Measurements from ENCODE around the gene KLF5. TPM values are rescaled to one million over a fixed set of nuclear protein-coding genes. Genes with fewer than 3 reads are reported as not detected.

Gene KLF5
- total and polyA plus RNA-seq, 2 of the 4 experiments (the other 2 are of a cell fraction) = 5.4 to 8.8 TPM

GRCh38 chr13:73081256-73081915 lies 22.6 kb downstream of the KLF5 start:
- no peaks in the 10 kb centered on the region for H3K9me3 ChIP-seq (ENCODE audit: control insufficient read depth, insufficient read depth, low read length)
- ChIA-PET CTCF (interaction anchor here (0.6 kb wide), 1 partner anchor 110 kb away, joined by 3 read pairs; no protein-coding TSS in a partner anchor), POLR2A (ENCODE audit: unreplicated experiment) (interaction anchor here (0.7 kb wide), 1 partner anchor 22 kb away, joined by 3 read pairs; no protein-coding TSS in a partner anchor)
- H4K5ac ChIP-seq (ENCODE audit: low read depth, low read length) = no peak overlapping the region
- no peak overlapping the region for H4K8ac ChIP-seq (ENCODE audit: low read depth in 2 of 2, low read length in 2 of 2)
- H3K18ac ChIP-seq (ENCODE audit: low read depth, low read length) = no peak overlapping the region
- no peaks in the 10 kb centered on the region for H3K79me1 ChIP-seq (ENCODE audit: low read depth in 1 of 2, low read length in 2 of 2)
- H3K4ac ChIP-seq (ENCODE audit: low read depth, low read length) = no peak overlapping the region
- H2AK5ac ChIP-seq (ENCODE audit: low read depth, low read length) = no peak overlapping the region
- BruUV-seq (replicated peaks) = no TSS peak
- H3K36me3 ChIP-seq (ENCODE audit: control insufficient read depth, insufficient read depth, low read length) = peaks cover 1% of the 10 kb centered on the region; the same call in 1 of the 2 replicates
- no peak overlapping the region for H3K23ac ChIP-seq (ENCODE audit: low read depth, low read length)
- ATAC-seq (ENCODE audit: low read depth) (no peak), DNase-seq (no peak)
- no peak overlapping the region for H3K27ac ChIP-seq (ENCODE audit: insufficient read depth, low read length)
- intact Hi-C loops (cut with micrococcal nuclease) = no loop called here
- dilution Hi-C loops (cut with HindIII; ENCODE audit: low sequenced_read_pairs, unreplicated experiment) = no loop called here
- H3K4me2 ChIP-seq (ENCODE audit: low read depth, low read length) = no peak overlapping the region
- H2BK5ac ChIP-seq (ENCODE audit: low read depth, low read length, poor library complexity, severe bottlenecking) = no peak overlapping the region
- in situ Hi-C loops (cut with MboI; ENCODE audit: low sequenced_read_pairs) = no loop called here
- no peak overlapping the region for H2AK9ac ChIP-seq (replicated peaks; ENCODE audit: low read depth, low read length, poor library complexity)
- H3K14ac ChIP-seq (replicated peaks; ENCODE audit: low read depth, low read length) = no peak overlapping the region
- no peak overlapping the region for H4K91ac ChIP-seq (ENCODE audit: insufficient read depth, low read depth, low read length)
- no peaks in the 10 kb centered on the region for H3K9me1 ChIP-seq (ENCODE audit: insufficient read depth, low read length)
- no peaks in the 10 kb centered on the region for H4K20me1 ChIP-seq (ENCODE audit: insufficient read depth, low read length)
- no peak overlapping the region for H2BK120ac ChIP-seq (ENCODE audit: low read depth, low read length)
- no peak for TF ChIP-seq MAZ (IDR thresholded peaks at IDR 0.05; ENCODE audit: borderline replicate concordance, low read depth, low read length)
- TF ChIP-seq FOS (IDR thresholded peaks at IDR 0.05; ENCODE audit: low read depth, low read length) = no peak
- no peak for TF ChIP-seq RCOR1 (IDR thresholded peaks at IDR 0.05; ENCODE audit: insufficient replicate concordance, low read length)
- TF ChIP-seq POLR2A (IDR thresholded peaks at IDR 0.05; ENCODE audit: low read depth, low read length) = no peak
- TF ChIP-seq CEBPB (IDR thresholded peaks at IDR 0.05; ENCODE audit: low read depth, low read length) = no peak
- TF ChIP-seq ELK1 (IDR thresholded peaks at IDR 0.05; ENCODE audit: borderline replicate concordance, low read depth, low read length) = no peak
- TF ChIP-seq SMC3 (IDR thresholded peaks at IDR 0.05; ENCODE audit: low read depth, low read length) = no peak
- TF ChIP-seq RAD21 (IDR thresholded peaks at IDR 0.05; ENCODE audit: low read length) = no peak
- TF ChIP-seq, protein P1, sequence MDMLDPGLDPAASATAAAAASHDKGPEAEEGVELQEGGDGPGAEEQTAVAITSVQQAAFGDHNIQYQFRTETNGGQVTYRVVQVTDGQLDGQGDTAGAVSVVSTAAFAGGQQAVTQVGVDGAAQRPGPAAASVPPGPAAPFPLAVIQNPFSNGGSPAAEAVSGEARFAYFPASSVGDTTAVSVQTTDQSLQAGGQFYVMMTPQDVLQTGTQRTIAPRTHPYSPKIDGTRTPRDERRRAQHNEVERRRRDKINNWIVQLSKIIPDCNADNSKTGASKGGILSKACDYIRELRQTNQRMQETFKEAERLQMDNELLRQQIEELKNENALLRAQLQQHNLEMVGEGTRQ (IDR thresholded peaks at IDR 0.05; ENCODE audit: low read depth, low read length) = no peak
- TF ChIP-seq NFE2L2 (IDR thresholded peaks at IDR 0.05; ENCODE audit: low read depth, low read length) = no peak
- TF ChIP-seq, protein P2, sequence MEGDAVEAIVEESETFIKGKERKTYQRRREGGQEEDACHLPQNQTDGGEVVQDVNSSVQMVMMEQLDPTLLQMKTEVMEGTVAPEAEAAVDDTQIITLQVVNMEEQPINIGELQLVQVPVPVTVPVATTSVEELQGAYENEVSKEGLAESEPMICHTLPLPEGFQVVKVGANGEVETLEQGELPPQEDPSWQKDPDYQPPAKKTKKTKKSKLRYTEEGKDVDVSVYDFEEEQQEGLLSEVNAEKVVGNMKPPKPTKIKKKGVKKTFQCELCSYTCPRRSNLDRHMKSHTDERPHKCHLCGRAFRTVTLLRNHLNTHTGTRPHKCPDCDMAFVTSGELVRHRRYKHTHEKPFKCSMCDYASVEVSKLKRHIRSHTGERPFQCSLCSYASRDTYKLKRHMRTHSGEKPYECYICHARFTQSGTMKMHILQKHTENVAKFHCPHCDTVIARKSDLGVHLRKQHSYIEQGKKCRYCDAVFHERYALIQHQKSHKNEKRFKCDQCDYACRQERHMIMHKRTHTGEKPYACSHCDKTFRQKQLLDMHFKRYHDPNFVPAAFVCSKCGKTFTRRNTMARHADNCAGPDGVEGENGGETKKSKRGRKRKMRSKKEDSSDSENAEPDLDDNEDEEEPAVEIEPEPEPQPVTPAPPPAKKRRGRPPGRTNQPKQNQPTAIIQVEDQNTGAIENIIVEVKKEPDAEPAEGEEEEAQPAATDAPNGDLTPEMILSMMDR (conservative IDR thresholded peaks at IDR 0.05; ENCODE audit: low read depth, low read length) = no peak
- TF ChIP-seq CHD1 (IDR thresholded peaks at IDR 0.05; ENCODE audit: low read depth, low read length) = no peak
- no peak for TF ChIP-seq MAFK (IDR thresholded peaks at IDR 0.05; ENCODE audit: low read depth, low read length)
- H2BK15ac ChIP-seq (ENCODE audit: low read depth, low read length) = no peak overlapping the region
- no peak overlapping the region for H2BK20ac ChIP-seq (ENCODE audit: low read depth, low read length)
- H3K4me1 ChIP-seq (ENCODE audit: control insufficient read depth, insufficient read depth, low read length) = no peaks in the 10 kb centered on the region
- no peak overlapping the region for H2AFZ ChIP-seq (replicated peaks; ENCODE audit: low read length, poor library complexity)
- H3K27me3 ChIP-seq (ENCODE audit: control insufficient read depth, insufficient read depth, low read length) = no peaks in the 10 kb centered on the region
- no peak overlapping the region for H3K9ac ChIP-seq (ENCODE audit: low read depth, low read length)
- no peak overlapping the region for H3K4me3 ChIP-seq (ENCODE audit: insufficient read depth, low read depth, low read length)
- WGBS, 2 experiments (ENCODE audit: extremely low coverage in 2 of 2, insufficient read length in 1 of 2) = 80% methylated on average over 1 of the region's 4 CpGs; no CpG with 5 or more reads in 1 of the 2 experiments
- no peak overlapping the region for H3K56ac ChIP-seq (ENCODE audit: extremely low read depth, insufficient read depth, low read length)
